HG03457 (cell line): ENCODE measurements around the gene KRTAP5-10.
"Not testable (repeated sequence)": the region's sequence is repeated elsewhere in the genome, so short reads cannot be mapped to it uniquely, and the experiment has no call there.

Experiments
- ATAC-seq: cut with Tn5 transposase; IDR thresholded peaks from one replicate; pipeline ENCODE4 v1.9.1; 2021; ENCODE audit warnings: moderate number of reproducible peaks; ENCODE audit not compliant: unreplicated experiment

KRTAP5-10 gene

DNA sequence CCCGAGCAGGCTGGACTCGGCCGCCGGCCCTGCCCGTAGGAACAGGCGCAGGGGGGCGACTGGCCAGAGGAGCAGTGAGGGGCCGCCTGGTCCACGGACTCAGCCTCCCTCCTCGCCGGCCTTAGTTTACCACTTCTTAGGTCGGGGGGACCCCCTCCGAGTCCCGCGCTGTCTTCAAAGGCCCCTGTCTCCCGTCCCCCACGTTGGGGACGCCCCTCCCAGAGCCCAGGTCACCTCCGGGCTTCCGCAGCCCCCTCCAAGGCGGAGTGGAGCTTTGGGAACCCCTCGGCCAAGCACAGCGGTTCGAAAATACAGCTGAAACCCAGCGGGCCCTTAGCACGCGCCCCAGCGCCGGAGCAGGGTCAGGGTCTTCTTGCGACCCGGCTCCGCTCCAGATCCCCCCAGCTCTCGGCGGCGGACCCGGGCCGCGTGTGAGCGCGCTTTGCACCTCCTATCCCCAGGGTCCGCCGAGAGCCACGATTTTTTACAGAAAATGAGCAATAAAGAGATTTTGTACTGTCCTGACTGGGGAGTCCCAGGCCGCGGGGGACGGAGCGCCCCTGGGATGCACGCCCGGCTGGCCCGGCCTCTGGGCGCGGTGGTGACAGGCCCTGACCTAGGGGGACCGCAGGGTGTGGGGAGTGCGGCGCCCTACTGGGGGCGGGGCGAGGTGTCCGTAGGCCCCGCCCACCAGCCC lies 42.3 kb downstream of the KRTAP5-10 start:
- not testable (repeated sequence) for ATAC-seq

DNA sequence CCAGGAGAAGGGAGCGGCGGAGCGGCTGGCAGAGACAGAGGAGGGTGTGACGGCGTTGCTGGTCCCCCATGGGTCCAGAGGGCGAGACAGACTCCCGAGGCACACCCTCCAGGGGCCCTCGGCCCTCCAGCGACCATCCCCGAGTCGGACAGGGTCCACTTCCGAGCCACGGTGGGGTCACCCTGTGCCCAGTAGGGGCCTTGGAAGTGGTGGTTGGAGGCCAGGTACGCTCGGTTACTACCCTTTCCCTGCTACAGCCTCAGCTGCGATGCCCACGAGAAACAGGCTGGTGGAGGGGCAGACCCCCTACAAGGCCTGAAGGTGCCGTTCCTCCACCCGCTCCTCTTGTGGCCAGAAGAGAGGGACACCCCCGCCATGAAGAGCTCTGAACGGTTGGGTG lies 42.9 kb downstream of the KRTAP5-10 start:
- ATAC-seq: not testable (repeated sequence)

DNA sequence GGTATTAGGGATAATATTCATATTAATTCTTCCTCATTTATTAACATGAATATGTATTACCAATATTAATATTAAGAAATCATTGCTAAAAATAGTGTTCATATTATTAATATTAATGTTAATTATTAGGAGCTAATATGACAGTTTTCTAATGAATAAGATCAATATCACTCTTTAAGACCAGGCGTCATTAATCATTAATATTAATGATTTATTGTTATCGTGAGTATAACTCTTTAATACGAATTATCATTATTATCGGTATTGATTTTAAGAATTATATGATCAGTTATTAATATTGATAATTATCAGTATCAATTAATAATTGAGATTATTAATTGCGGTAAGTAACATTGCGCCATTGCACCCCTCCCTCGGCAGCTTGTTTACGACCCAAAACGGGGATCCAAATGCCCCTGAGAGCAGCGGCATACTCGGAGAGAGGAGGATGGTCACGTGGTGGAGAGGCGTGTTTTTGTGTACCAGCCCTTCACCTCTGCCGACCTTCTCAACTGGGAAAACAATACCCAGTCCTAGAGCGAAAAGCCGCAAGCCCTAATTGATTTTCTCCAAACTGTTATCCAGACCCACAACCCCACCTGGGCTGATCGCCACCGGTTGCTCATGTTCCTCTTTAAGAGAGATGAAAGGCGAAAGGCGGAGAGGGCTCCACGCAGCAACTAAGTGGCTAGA lies 46.0 kb downstream of the KRTAP5-10 start:
- not testable (repeated sequence) for ATAC-seq

DNA sequence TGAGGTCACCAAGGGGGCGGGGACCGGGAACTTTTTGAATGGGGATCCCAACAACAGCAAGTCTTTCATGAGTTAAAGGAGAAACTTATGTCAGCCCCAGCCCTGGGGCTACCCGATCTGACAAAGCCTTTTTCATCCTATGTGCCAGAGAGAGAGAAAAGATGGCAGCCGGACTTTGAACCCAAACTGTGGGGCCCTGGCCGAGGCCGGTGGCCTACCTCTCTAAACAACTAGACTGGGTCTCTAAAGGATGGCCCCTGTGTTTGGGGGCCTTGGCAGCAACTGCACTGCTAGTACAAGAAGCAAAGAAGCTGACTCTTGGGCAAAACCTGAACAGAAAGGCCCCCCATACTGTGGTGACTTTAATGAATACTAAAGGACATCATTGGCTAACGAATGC lies 48.6 kb downstream of the KRTAP5-10 start:
- not testable (repeated sequence) for ATAC-seq

DNA sequence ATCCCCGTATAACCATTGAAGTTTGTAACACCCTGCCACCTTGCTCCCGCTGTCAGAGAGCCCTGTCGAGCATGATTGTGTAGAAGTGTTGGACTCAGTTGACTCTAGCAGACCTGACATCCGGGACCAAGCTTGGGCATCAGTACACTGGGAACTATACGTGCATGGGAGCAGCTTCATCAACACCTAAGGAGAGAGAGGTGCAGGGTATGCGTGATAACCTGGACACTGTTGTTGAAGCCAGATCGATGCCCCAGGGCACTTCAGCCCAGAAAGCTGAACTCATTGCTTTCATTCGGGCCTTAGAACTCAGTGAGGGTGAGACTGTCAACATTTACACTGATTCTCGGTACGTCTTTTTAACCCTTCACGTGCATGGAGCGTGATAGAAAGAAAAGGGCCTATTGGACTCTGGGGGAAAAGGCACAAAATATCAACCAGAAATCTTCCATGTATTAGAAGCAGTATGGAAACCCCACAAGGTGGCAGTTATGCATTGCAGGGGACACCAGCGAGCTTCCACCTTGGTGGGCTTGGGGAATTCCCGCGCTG lies 49.1 kb downstream of the KRTAP5-10 start:
- ATAC-seq: not testable (repeated sequence)

DNA sequence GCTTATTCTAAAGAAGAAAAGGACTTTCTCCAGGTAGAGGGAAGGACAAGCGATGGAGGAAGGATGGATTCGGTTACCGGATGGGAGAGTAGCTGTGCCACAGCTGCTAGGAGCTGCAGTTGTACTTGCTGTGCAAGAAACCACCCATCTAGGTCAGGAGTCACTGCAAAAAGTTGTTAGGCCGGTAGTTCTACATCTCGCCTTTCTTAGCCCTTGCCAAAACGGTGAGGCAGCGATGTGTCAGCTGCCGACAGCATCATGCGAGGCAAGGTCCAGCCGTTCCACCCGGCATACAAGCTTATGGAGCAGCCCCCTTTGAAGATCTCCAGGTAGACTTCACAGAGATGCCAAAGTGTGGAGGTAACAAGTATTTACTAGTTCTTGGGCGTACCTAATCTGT lies 49.6 kb downstream of the KRTAP5-10 start:
- ATAC-seq: not testable (repeated sequence)
